CMK (cell line): ENCODE data around the gene ANKS1B.
"Not testable (repeated sequence)": the region's sequence is repeated elsewhere in the genome, so short reads cannot be mapped to it uniquely, and the experiment has no call there.

Source experiments
- DNase-seq: peaks from one replicate; pipeline ENCODE4 v3.0.0-alpha.2; 2010; ENCODE audit warnings: low read depth

Gene ANKS1B

GRCh38 chr12:99267038-99267437 lies 717.7 kb downstream of the ANKS1B start:
- no peak for DNase-seq

- DNase-seq: no peak
Measured at GRCh38 chr12:99265648-99266047, 719.1 kb downstream of the ANKS1B start.

- DNase-seq: no peak
Measured at GRCh38 chr12:99261256-99261655, 723.5 kb downstream of the ANKS1B start.

GRCh38 chr12:99260456-99260996 lies 724.2 kb downstream of the ANKS1B start:
- no peak for DNase-seq

GRCh38 chr12:99259040-99259934 lies 725.4 kb downstream of the ANKS1B start:
- DNase-seq: no peak

- no peak for DNase-seq
Measured at GRCh38 chr12:99257672-99258071, 727.1 kb downstream of the ANKS1B start.

- no peak for DNase-seq
Measured at GRCh38 chr12:99253068-99253467, 731.7 kb downstream of the ANKS1B start.

GRCh38 chr12:99250091-99250490 lies 734.6 kb downstream of the ANKS1B start:
- no peak for DNase-seq

GRCh38 chr12:99249543-99249942 lies 735.2 kb downstream of the ANKS1B start:
- no peak for DNase-seq

GRCh38 chr12:99237907-99238538 lies 746.7 kb downstream of the ANKS1B start:
- not testable (repeated sequence) for DNase-seq

GRCh38 chr12:99235381-99235780 lies 749.4 kb downstream of the ANKS1B start:
- DNase-seq: no peak

GRCh38 chr12:99234702-99235101 lies 750.0 kb downstream of the ANKS1B start:
- no peak for DNase-seq

GRCh38 chr12:99232324-99232723 lies 752.4 kb downstream of the ANKS1B start:
- DNase-seq: no peak

- DNase-seq: no peak
Measured at GRCh38 chr12:99231031-99231430, 753.7 kb downstream of the ANKS1B start.

- no peak for DNase-seq
Measured at GRCh38 chr12:99224237-99224636, 760.5 kb downstream of the ANKS1B start.

GRCh38 chr12:99223579-99223978 lies 761.2 kb downstream of the ANKS1B start:
- no peak for DNase-seq

GRCh38 chr12:99213047-99213446 lies 771.7 kb downstream of the ANKS1B start:
- DNase-seq: no peak

GRCh38 chr12:99212275-99212674 lies 772.5 kb downstream of the ANKS1B start:
- DNase-seq: no peak

GRCh38 chr12:99205111-99205510 lies 779.6 kb downstream of the ANKS1B start:
- DNase-seq: no peak

- no peak for DNase-seq
Measured at GRCh38 chr12:99201906-99202645, 782.7 kb downstream of the ANKS1B start.

GRCh38 chr12:99200711-99201384 lies 783.9 kb downstream of the ANKS1B start:
- no peak for DNase-seq

- DNase-seq: no peak
Measured at GRCh38 chr12:99195474-99195873, 789.3 kb downstream of the ANKS1B start.
